Vagina (tissue), 2 donors: ENCODE data around the gene DOCK2.

Source experiments
- POLR2A ChIP-seq, 2 donors: fragments of 450-650 bp; IDR thresholded peaks; one replicate each; pipeline ENCODE4 v1.6.1; 2017; ENCODE audit warnings: antibody characterized with exemption in 2 of 2, mild to moderate bottlenecking in 2 of 2, moderate library complexity in 2 of 2
- POLR2AphosphoS5 ChIP-seq, 2 donors: sonication (generic); formaldehyde crosslinking; IDR thresholded peaks; one replicate each; pipeline ENCODE4 v1.9.0; 2017; ENCODE audit warnings: antibody characterized with exemption in 2 of 2, mild to moderate bottlenecking in 2 of 2, low read depth in 1 of 2; ENCODE audit not compliant: insufficient read depth in 1 of 2
- TF ChIP-seq, protein P1 (sequence below), 3 experiments: fragments of 450-650 bp in 2 of 3; fragments of 200-600 bp in 1 of 3; sonication (generic) in 1 of 3; IDR thresholded peaks; one replicate each; pipeline ENCODE4 v1.5.1; 2017 to 2019; ENCODE audit warnings: antibody characterized with exemption in 3 of 3, mild to moderate bottlenecking in 2 of 3, moderate library complexity in 2 of 3

DNA sequence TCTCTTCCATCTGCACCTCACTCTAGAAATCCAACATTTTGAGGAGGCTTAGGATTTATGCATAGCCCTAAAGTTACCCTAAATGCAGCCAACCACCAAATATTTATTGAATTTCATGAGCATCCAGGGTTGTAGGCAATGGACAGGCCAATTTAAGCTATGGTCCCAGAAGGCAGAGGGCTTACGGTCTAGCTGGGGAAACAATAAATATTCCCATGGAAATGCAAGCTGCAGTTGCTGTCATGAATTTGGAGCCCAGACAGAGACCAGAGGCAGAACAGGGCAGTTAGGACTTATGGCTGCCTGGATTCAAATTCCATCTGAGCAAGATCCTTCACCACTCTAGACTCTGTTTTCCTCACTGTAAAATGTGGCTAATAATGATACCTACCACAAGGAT lies 352.3 kb downstream of the DOCK2 start:
- TF ChIP-seq POLR2AphosphoS5 (IDR thresholded peaks at IDR 0.05; ENCODE audit: insufficient read depth in 1 of 2, low read depth in 1 of 2) (no peak), POLR2A (IDR thresholded peaks at IDR 0.05) (no peak)
- TF ChIP-seq, protein P1, sequence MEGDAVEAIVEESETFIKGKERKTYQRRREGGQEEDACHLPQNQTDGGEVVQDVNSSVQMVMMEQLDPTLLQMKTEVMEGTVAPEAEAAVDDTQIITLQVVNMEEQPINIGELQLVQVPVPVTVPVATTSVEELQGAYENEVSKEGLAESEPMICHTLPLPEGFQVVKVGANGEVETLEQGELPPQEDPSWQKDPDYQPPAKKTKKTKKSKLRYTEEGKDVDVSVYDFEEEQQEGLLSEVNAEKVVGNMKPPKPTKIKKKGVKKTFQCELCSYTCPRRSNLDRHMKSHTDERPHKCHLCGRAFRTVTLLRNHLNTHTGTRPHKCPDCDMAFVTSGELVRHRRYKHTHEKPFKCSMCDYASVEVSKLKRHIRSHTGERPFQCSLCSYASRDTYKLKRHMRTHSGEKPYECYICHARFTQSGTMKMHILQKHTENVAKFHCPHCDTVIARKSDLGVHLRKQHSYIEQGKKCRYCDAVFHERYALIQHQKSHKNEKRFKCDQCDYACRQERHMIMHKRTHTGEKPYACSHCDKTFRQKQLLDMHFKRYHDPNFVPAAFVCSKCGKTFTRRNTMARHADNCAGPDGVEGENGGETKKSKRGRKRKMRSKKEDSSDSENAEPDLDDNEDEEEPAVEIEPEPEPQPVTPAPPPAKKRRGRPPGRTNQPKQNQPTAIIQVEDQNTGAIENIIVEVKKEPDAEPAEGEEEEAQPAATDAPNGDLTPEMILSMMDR (IDR thresholded peaks at IDR 0.05): no peak
